SK-N-MC (cell line): ENCODE data around the gene NUP62.
"Not testable (repeated sequence)": the region's sequence is repeated elsewhere in the genome, so short reads cannot be mapped to it uniquely, and the experiment has no call there.

ENCODE experiments used
- DNase-seq: peaks from one replicate; pipeline ENCODE4 v3.0.0-alpha.2; 2011; ENCODE audit warnings: low read depth, low spot score
- H3K27ac ChIP-seq: fragments of 200-600 bp; sonication (generic); 2 replicates; pipeline ENCODE4 v1.5.1; 2016; ENCODE audit warnings: mixed run types
- H3K36me3 ChIP-seq: fragments of 200-600 bp; sonication (generic); 2 replicates; pipeline ENCODE4 v1.6.1; 2017; ENCODE audit warnings: antibody characterized with exemption, low read length, mixed read lengths; ENCODE audit not compliant: insufficient read depth
- H3K4me3 ChIP-seq: fragments of 200-600 bp; sonication (generic); 2 replicates; pipeline ENCODE4 v1.5.1; 2016
- H3K9ac ChIP-seq: fragments of 200-600 bp; sonication (generic); 2 replicates; pipeline ENCODE4 v1.8.0; 2017; ENCODE audit warnings: mixed run types, mixed read lengths; ENCODE audit not compliant: insufficient read length
- H3K9me3 ChIP-seq: fragments of 200-600 bp; sonication (generic); 2 replicates; pipeline ENCODE4 v1.6.1; 2017; ENCODE audit warnings: low read depth, mild to moderate bottlenecking, antibody characterized with exemption, low read length, moderate library complexity, mixed read lengths
- EZH2 ChIP-seq: fragments of 200-600 bp; sonication (generic); IDR thresholded peaks from one replicate; pipeline ENCODE4 v1.6.1; 2017; ENCODE audit warnings: antibody characterized with exemption
- FOXP2 ChIP-seq: optimal IDR thresholded peaks from 2 replicates; pipeline ENCODE3; 2011; ENCODE audit warnings: mild to moderate bottlenecking, moderate library complexity; ENCODE audit not compliant: insufficient read depth; ENCODE audit errors: extremely low read length, control extremely low read depth
- POLR2AphosphoS5 ChIP-seq: IDR thresholded peaks from 2 replicates; pipeline ENCODE4 v1.6.1; 2012; ENCODE audit warnings: mild to moderate bottlenecking, low read depth, low read length, borderline replicate concordance

NUP62 gene

DNA sequence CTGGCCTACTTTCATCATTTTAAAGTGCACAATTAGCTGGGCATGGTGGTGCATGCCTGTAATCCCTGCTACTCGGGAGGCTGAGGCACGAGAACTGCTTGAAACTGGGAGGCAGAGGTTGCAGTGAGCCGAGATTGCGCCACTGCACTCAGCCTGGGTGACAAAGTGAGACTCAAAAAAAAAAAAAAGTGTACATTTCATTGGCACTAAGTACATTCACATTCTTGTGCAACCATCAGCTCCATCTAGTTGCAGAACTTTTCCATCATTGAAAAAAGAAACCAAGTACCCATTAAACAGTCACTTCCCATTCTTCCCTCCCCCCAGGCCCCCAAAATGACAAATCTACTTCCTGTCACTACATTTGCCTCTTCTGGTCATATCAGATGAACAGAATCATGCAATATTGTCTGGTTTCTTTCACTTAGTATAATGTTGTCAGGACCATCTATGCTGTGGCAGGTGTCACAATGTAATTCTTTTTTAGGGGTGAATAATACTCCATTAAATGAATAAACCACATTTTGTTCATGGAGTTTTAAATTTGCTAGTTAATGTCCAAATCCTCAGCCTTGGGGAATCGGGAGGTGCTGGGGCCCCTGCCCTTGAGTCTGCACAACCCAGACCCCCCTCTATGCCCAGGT is 39.1 kb upstream of the NUP62 start:
- H3K36me3 ChIP-seq: no peaks in the 10 kb centered on the region
- no peak for TF ChIP-seq POLR2AphosphoS5
- no peak for TF ChIP-seq FOXP2
- no peak for TF ChIP-seq EZH2

GRCh38 chr19:49960980-49961379 is 31.7 kb upstream of the NUP62 start, which contains the start of gene SIGLEC11:
SIGLEC11 (minus strand) TSS chr19:49961172; CDS start chr19:49961081, 91 bp downstream.
- not testable (repeated sequence) for DNase-seq, H3K9ac ChIP-seq, H3K4me3 ChIP-seq

More for the DNA sequence above, 39.1 kb upstream of the NUP62 start:
- Histone ChIP-seq H3K27ac (no peak overlapping the region), H3K9ac (no peak overlapping the region), H3K9me3 (no peaks in the 10 kb centered on the region), H3K4me3 (no peak overlapping the region)
- no peak for DNase-seq

DNA sequence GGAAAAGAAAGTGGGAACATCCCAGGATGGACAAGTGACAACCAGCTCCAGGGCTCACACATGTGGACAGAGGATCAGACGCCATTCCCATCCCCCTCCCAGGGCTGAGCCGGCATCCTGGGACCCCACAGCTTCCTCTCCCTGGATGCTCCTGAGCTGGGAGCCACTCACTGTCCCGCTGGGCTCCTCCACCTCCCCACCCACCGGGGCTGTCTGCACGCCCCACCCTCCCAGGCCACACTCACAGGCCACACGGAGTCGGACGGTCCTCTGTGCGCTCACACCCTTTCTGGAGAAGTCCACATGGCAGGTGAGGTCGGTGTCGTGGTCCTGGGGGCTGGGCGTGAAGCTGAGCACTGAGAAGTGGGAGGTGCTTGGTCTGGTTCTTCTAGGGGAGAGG is 30.6 kb upstream of the NUP62 start:
- not testable (repeated sequence) for H3K9me3 ChIP-seq, H3K4me3 ChIP-seq, H3K27ac ChIP-seq, DNase-seq, H3K36me3 ChIP-seq, H3K9ac ChIP-seq

More at GRCh38 chr19:49960980-49961379, 31.7 kb upstream of the NUP62 start, which contains the start of gene SIGLEC11:
- H3K27ac ChIP-seq, H3K36me3 ChIP-seq, H3K9me3 ChIP-seq: not testable (repeated sequence)

- not testable (repeated sequence) for DNase-seq, H3K9me3 ChIP-seq
These were observed 29.3 kb upstream of the NUP62 start for GRCh38 chr19:49958596-49958995.

GRCh38 chr19:49958144-49958543 is 28.8 kb upstream of the NUP62 start:
- DNase-seq, H3K9ac ChIP-seq, H3K9me3 ChIP-seq, H3K27ac ChIP-seq, H3K4me3 ChIP-seq, H3K36me3 ChIP-seq: not testable (repeated sequence)

More at GRCh38 chr19:49958596-49958995, 29.3 kb upstream of the NUP62 start:
- not testable (repeated sequence) for H3K4me3 ChIP-seq, H3K36me3 ChIP-seq, H3K27ac ChIP-seq, H3K9ac ChIP-seq

- H3K4me3 ChIP-seq: no peak overlapping the region
- no peak overlapping the region for H3K27ac ChIP-seq
- no peak overlapping the region for H3K9ac ChIP-seq
- H3K9me3 ChIP-seq: no peaks in the 10 kb centered on the region
- TF ChIP-seq FOXP2 (no peak), EZH2 (no peak), POLR2AphosphoS5 (no peak)
- H3K36me3 ChIP-seq: no peaks in the 10 kb centered on the region
- DNase-seq: no peak
These were observed 28.1 kb upstream of the NUP62 start for GRCh38 chr19:49957262-49957915.

DNA sequence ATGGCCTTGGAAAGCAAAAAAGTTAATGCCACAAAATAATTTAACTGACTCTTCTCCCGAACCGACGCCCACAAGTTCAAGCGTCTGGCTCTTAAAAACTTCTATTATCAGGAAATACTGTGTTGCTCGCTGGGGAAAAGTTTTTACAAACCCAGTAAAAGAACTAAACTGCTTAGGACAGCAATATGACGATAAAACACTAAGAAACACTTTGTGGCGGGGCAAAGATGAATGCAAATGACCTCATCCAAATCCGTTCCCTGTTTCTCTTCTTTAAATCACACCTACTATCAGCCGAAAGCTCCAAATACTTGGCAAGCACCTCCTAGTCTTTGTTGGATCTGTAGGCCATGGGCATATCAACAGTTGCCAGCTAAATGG is 26.8 kb upstream of the NUP62 start:
- Histone ChIP-seq H3K27ac (no peak overlapping the region), H3K36me3 (no peaks in the 10 kb centered on the region), H3K9ac (no peak overlapping the region), H3K9me3 (no peaks in the 10 kb centered on the region), H3K4me3 (no peak overlapping the region)
- TF ChIP-seq POLR2AphosphoS5: no peak
- no peak for TF ChIP-seq FOXP2
- TF ChIP-seq EZH2: no peak
- no peak for DNase-seq

DNA sequence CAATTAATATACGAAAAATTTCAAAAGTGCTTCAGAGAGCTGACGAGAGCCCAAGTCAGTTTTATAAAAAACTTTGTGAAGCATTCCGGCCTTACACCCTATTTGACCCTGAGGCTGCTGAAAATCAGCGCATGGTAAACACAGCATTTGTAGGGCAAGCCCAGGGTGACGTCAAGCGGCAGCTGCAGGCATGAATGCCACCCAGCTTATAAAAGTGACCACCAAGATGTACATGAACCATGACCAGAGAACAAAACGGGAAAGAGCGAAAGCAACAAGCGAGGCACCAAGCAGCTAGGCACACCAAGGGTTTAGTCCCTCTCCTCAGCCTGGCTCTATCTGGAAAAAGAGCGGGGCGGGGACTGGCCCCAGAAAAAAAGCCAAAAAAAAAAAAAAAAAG is 25.6 kb upstream of the NUP62 start:
- no peak overlapping the region for H3K9ac ChIP-seq
- no peaks in the 10 kb centered on the region for H3K36me3 ChIP-seq
- H3K4me3 ChIP-seq: no peak overlapping the region
- TF ChIP-seq POLR2AphosphoS5: no peak
- no peak for TF ChIP-seq FOXP2
- no peak for TF ChIP-seq EZH2
- DNase-seq: no peak
- H3K27ac ChIP-seq: no peak overlapping the region
- no peaks in the 10 kb centered on the region for H3K9me3 ChIP-seq

- Histone ChIP-seq H3K9me3 (no peaks in the 10 kb centered on the region), H3K27ac (no peak overlapping the region), H3K9ac (no peak overlapping the region), H3K4me3 (no peak overlapping the region), H3K36me3 (no peaks in the 10 kb centered on the region)
- no peak for TF ChIP-seq FOXP2
- no peak for TF ChIP-seq EZH2
- TF ChIP-seq POLR2AphosphoS5: no peak
- DNase-seq: no peak
These were observed 25.0 kb upstream of the NUP62 start for GRCh38 chr19:49954092-49954829.
